Fibroblast of lung (primary cell): Measurements from ENCODE around the gene F2RL3. TPM values are rescaled to one million over a fixed set of nuclear protein-coding genes. Genes with fewer than 3 reads are reported as not detected.

Experiments
- DNase-seq, 2 donors: peaks; one replicate each; pipeline versions ENCODE4 v3.0.0 to v3.0.0-alpha.2; 2010; ENCODE audit warnings: low read depth in 2 of 2
- H2AFZ ChIP-seq: 2 replicates; pipeline ENCODE4 v1.5.1; 2012; ENCODE audit warnings: low read length, control low read depth, inconsistent platforms
- H3K27ac ChIP-seq: 2 replicates; pipeline ENCODE4 v1.5.1; 2011; ENCODE audit warnings: low read length, control low read depth; ENCODE audit not compliant: insufficient read depth
- H3K27me3 ChIP-seq: 2 replicates; pipeline ENCODE4 v1.5.1; 2011; ENCODE audit warnings: mild to moderate bottlenecking, low read length; ENCODE audit not compliant: control insufficient read depth, insufficient read depth
- H3K36me3 ChIP-seq: 2 replicates; pipeline ENCODE4 v1.5.1; 2011; ENCODE audit warnings: low read length; ENCODE audit not compliant: control insufficient read depth, insufficient read depth
- H3K4me1 ChIP-seq: 2 replicates; pipeline ENCODE4 v1.5.1; 2011; ENCODE audit warnings: low read length; ENCODE audit not compliant: control insufficient read depth, insufficient read depth; ENCODE audit errors: extremely low read depth
- H3K4me2 ChIP-seq: 2 replicates; pipeline ENCODE4 v1.5.1; 2011; ENCODE audit warnings: low read length, control low read depth; ENCODE audit not compliant: insufficient read depth; ENCODE audit errors: extremely low read depth
- H3K4me3 ChIP-seq, 4 experiments: fragments of 200-600 bp in 1 of 4; sonication (generic) in 1 of 4; replicated peaks in 1 of 4; 2 replicates each; pipeline ENCODE4 v1.5.1; 2011 to 2016; ENCODE audit warnings: low read length in 4 of 4, low read depth in 3 of 4, mild to moderate bottlenecking in 3 of 4, control low read depth in 2 of 4, inconsistent platforms in 1 of 4, mixed read lengths in 1 of 4; ENCODE audit not compliant: insufficient read depth in 1 of 4; ENCODE audit errors: control extremely low read depth in 1 of 4
- H3K79me2 ChIP-seq: 2 replicates; pipeline ENCODE4 v1.5.1; 2012; ENCODE audit warnings: mild to moderate bottlenecking, low read length, inconsistent platforms; ENCODE audit not compliant: control insufficient read depth, insufficient read depth
- H3K9ac ChIP-seq: 2 replicates; pipeline ENCODE4 v1.5.1; 2011; ENCODE audit warnings: mild to moderate bottlenecking, low read length, control low read depth; ENCODE audit not compliant: insufficient read depth
- H3K9me3 ChIP-seq: 2 replicates; pipeline ENCODE4 v1.5.1; 2012; ENCODE audit warnings: low read depth, low read length; ENCODE audit not compliant: control insufficient read depth, insufficient read depth
- H4K20me1 ChIP-seq: 2 replicates; pipeline ENCODE4 v1.5.1; 2011; ENCODE audit warnings: low read length; ENCODE audit not compliant: control insufficient read depth, insufficient read depth; ENCODE audit errors: extremely low read depth
- CTCF ChIP-seq, 2 donors: IDR thresholded peaks in 1 of 2; conservative IDR thresholded peaks in 1 of 2; 1 replicate in 1 of 2; 2 replicates in 1 of 2; pipeline ENCODE4 v1.5.1; 2011 to 2012; ENCODE audit warnings: low read length in 2 of 2, control low read depth in 1 of 2, inconsistent platforms in 1 of 2, low read depth in 1 of 2, mild to moderate bottlenecking in 1 of 2
- EZH2 ChIP-seq: IDR thresholded peaks from 2 replicates; pipeline ENCODE4 v1.5.1; 2012; ENCODE audit warnings: low read length, control low read depth, mild to moderate bottlenecking; ENCODE audit errors: missing control alignments
- polyA plus RNA-seq, 2 donors: library from polyadenylated mRNA; depleted of rRNA in 1 of 2; stranded (reverse) in 1 of 2; unstranded in 1 of 2; fragments of >200 nt; gene quantifications; 2 replicates each; pipeline ENCODE4 v1.2.1, GENCODE V29; 2011 to 2012; ENCODE audit warnings: missing spikeins in 1 of 2
- total RNA-seq: library from RNA; depleted of rRNA; stranded (reverse); fragments of >200 nt; gene quantifications from 2 replicates; pipeline ENCODE4 v1.2.1, GENCODE V29; 2014

F2RL3 gene
- total and polyA plus RNA-seq, 2 donors (not counting 1 experiment from before 2014, with no cell fraction given): under 0.01 to 0.01 TPM

GRCh38 chr19:16915135-16915534 is 26.3 kb downstream of the F2RL3 start:
- no peaks in the 10 kb centered on the region for H3K4me1 ChIP-seq
- no peaks in the 10 kb centered on the region for H3K36me3 ChIP-seq
- H3K9ac ChIP-seq: no peak overlapping the region
- H3K4me3 ChIP-seq: no peak overlapping the region
- H3K9me3 ChIP-seq: no peaks in the 10 kb centered on the region
- H2AFZ ChIP-seq: no peak overlapping the region
- TF ChIP-seq CTCF (conservative IDR thresholded peaks at IDR 0.05 in 1 of 2, IDR thresholded peaks at IDR 0.05 in 1 of 2; ENCODE audit: low read depth in 1 of 2, low read length in 2 of 2) (no peak), EZH2 (no peak)
- H4K20me1 ChIP-seq: no peaks in the 10 kb centered on the region
- no peak overlapping the region for H3K4me2 ChIP-seq
- no peaks in the 10 kb centered on the region for H3K79me2 ChIP-seq
- DNase-seq: no peak
- no peaks in the 10 kb centered on the region for H3K27me3 ChIP-seq
- H3K27ac ChIP-seq: no peak overlapping the region

GRCh38 chr19:16915734-16916133 is 26.9 kb downstream of the F2RL3 start:
- Histone ChIP-seq H4K20me1 (no peaks in the 10 kb centered on the region), H3K36me3 (no peaks in the 10 kb centered on the region), H3K27me3 (no peaks in the 10 kb centered on the region), H3K9ac (no peak overlapping the region), H3K4me1 (no peaks in the 10 kb centered on the region), H3K4me2 (no peak overlapping the region), H2AFZ (no peak overlapping the region), H3K9me3 (no peaks in the 10 kb centered on the region), H3K79me2 (no peaks in the 10 kb centered on the region), H3K4me3 (no peak overlapping the region), H3K27ac (no peak overlapping the region)
- DNase-seq: no peak
- no peak for TF ChIP-seq CTCF (conservative IDR thresholded peaks at IDR 0.05 in 1 of 2, IDR thresholded peaks at IDR 0.05 in 1 of 2; ENCODE audit: low read depth in 1 of 2, low read length in 2 of 2)
- no peak for TF ChIP-seq EZH2

- Histone ChIP-seq H3K4me2 (no peak overlapping the region), H3K36me3 (no peaks in the 10 kb centered on the region), H3K9me3 (no peaks in the 10 kb centered on the region), H2AFZ (no peak overlapping the region), H3K9ac (no peak overlapping the region), H3K27ac (no peak overlapping the region), H3K27me3 (no peaks in the 10 kb centered on the region), H3K4me3 (no peak overlapping the region), H3K4me1 (no peaks in the 10 kb centered on the region), H4K20me1 (no peaks in the 10 kb centered on the region), H3K79me2 (no peaks in the 10 kb centered on the region)
- no peak for DNase-seq
- TF ChIP-seq CTCF (conservative IDR thresholded peaks at IDR 0.05 in 1 of 2, IDR thresholded peaks at IDR 0.05 in 1 of 2; ENCODE audit: low read depth in 1 of 2, low read length in 2 of 2) (no peak), EZH2 (no peak)
These were observed 28.6 kb downstream of the F2RL3 start for GRCh38 chr19:16917401-16917800.
